GM12878 (cell line): ENCODE data around the gene CLSTN2.

Experiments
- ATF7 ChIP-seq: fragments of 450-650 bp; IDR thresholded peaks from 2 replicates; pipeline ENCODE4 v1.6.1; 2016; ENCODE audit warnings: low read depth, mild to moderate bottlenecking
- CTCF ChIP-seq, 3 experiments: IDR thresholded peaks in 2 of 3; conservative IDR thresholded peaks in 1 of 3; 2 replicates each; pipeline ENCODE4 v1.5.1; 2011; ENCODE audit warnings: low read depth in 3 of 3, low read length in 3 of 3, mild to moderate bottlenecking in 3 of 3, control low read depth in 2 of 3, moderate library complexity in 2 of 3, inconsistent platforms in 1 of 3, mixed read lengths in 1 of 3; ENCODE audit not compliant: control insufficient read depth in 2 of 3, insufficient read depth in 1 of 3; ENCODE audit errors: extremely low read depth in 1 of 3
- EP300 ChIP-seq, 2 experiments: fragments of 150-350 bp in 1 of 2; IDR thresholded peaks; 2 replicates each; pipeline ENCODE4 v1.6.1; 2011 to 2012; ENCODE audit warnings: low read depth in 2 of 2, low read length in 2 of 2, borderline replicate concordance in 1 of 2, improper control_type of control experiment in 1 of 2, inconsistent platforms in 1 of 2; ENCODE audit not compliant: control insufficient read depth in 1 of 2
- ESRRA ChIP-seq: IDR thresholded peaks from 2 replicates; pipeline ENCODE4 v1.6.1; 2012; ENCODE audit warnings: mild to moderate bottlenecking, low read length, improper control_type of control experiment
- EZH2 ChIP-seq: IDR thresholded peaks from 2 replicates; pipeline ENCODE4 v1.6.1; 2012; ENCODE audit warnings: low read depth, mild to moderate bottlenecking, control low read depth, inconsistent platforms, low read length, borderline replicate concordance; ENCODE audit not compliant: control insufficient read depth
- HDAC2 ChIP-seq: fragments of 200-600 bp; sonication (generic); IDR thresholded peaks from 2 replicates; pipeline ENCODE4 v1.6.1; 2017
- IKZF1 ChIP-seq: fragments of 450-650 bp; conservative IDR thresholded peaks from 2 replicates; pipeline ENCODE4 v1.6.1; 2017; ENCODE audit warnings: antibody characterized with exemption, mild to moderate bottlenecking
- IRF3 ChIP-seq: fragments of 450-650 bp; IDR thresholded peaks from 2 replicates; pipeline ENCODE4 v1.6.1; 2014; ENCODE audit warnings: mild to moderate bottlenecking
- POLR2A ChIP-seq: IDR thresholded peaks from 2 replicates; pipeline ENCODE4 v1.6.1; 2011; ENCODE audit warnings: low read depth, mild to moderate bottlenecking, low read length
- POLR2AphosphoS5 ChIP-seq: IDR thresholded peaks from 2 replicates; pipeline ENCODE4 v1.6.1; 2011; ENCODE audit warnings: mild to moderate bottlenecking, low read length, inconsistent platforms
- SRF ChIP-seq, 2 experiments: IDR thresholded peaks; 2 replicates each; pipeline ENCODE4 v1.6.1; 2011; ENCODE audit warnings: low read depth in 2 of 2, low read length in 2 of 2, mild to moderate bottlenecking in 1 of 2, moderate library complexity in 1 of 2
- TAF1 ChIP-seq: IDR thresholded peaks from 2 replicates; pipeline ENCODE4 v1.6.1; 2011; ENCODE audit warnings: mild to moderate bottlenecking, low read depth, low read length, borderline replicate concordance
- USF2 ChIP-seq: IDR thresholded peaks from 2 replicates; pipeline ENCODE4 v1.6.1; 2011; ENCODE audit warnings: low read depth, low read length, improper control_type of control experiment, borderline replicate concordance
- ZNF384 ChIP-seq: IDR thresholded peaks from 2 replicates; pipeline ENCODE4 v1.6.1; 2012; ENCODE audit warnings: low read depth, mild to moderate bottlenecking, low read length, improper control_type of control experiment, borderline replicate concordance

- TF ChIP-seq ESRRA (no peak), POLR2A (no peak), EZH2 (no peak), CTCF (IDR thresholded peaks at IDR 0.05 in 2 of 3, conservative IDR thresholded peaks at IDR 0.05 in 1 of 3; ENCODE audit: control insufficient read depth in 2 of 3, extremely low read depth in 1 of 3, insufficient read depth in 1 of 3, low read depth in 3 of 3, low read length in 3 of 3) (no peak), SRF (IDR thresholded peaks at IDR 0.05; ENCODE audit: low read depth in 2 of 2, low read length in 2 of 2) (no peak), IRF3 (no peak), HDAC2 (no peak), IKZF1 (no peak), POLR2AphosphoS5 (no peak), EP300 (IDR thresholded peaks at IDR 0.05; ENCODE audit: borderline replicate concordance in 1 of 2, control insufficient read depth in 1 of 2, low read depth in 2 of 2, low read length in 2 of 2) (no peak), ATF7 (no peak), ZNF384 (no peak), USF2 (no peak), TAF1 (no peak)
These were observed 1.2 kb upstream of the CLSTN2 start for GRCh38 chr3:139933766-139934165.
